Immature natural killer cell (primary cell): Measurements from ENCODE around the gene GON4L. TPM values are rescaled to one million over a fixed set of nuclear protein-coding genes. Genes with fewer than 3 reads are reported as not detected.
"Not testable (repeated sequence)": the region's sequence is repeated elsewhere in the genome, so short reads cannot be mapped to it uniquely, and the experiment has no call there.

Source experiments
- DNase-seq, 3 donors: peaks; one replicate each; pipeline ENCODE4 v3.0.0; 2022; ENCODE audit warnings: mixed read lengths in 1 of 3
- H3K27ac Mint-ChIP-seq, 6 donors: one replicate each; pipeline ENCODE4 v1.8.0; 2020; ENCODE audit warnings: mixed read lengths in 6 of 6, mild to moderate bottlenecking in 5 of 6, inconsistent platforms in 4 of 6, moderate library complexity in 3 of 6
- H3K27me3 Mint-ChIP-seq, 3 donors: one replicate each; pipeline ENCODE4 v1.8.0; 2020 to 2021; ENCODE audit warnings: low read depth in 3 of 3, mild to moderate bottlenecking in 3 of 3, mixed read lengths in 3 of 3, moderate library complexity in 3 of 3, inconsistent platforms in 1 of 3
- H3K36me3 Mint-ChIP-seq, 3 donors: one replicate each; pipeline ENCODE4 v1.8.0; 2020; ENCODE audit warnings: mixed read lengths in 3 of 3, inconsistent platforms in 2 of 3, mild to moderate bottlenecking in 2 of 3
- H3K4me1 Mint-ChIP-seq, 2 donors: one replicate each; pipeline ENCODE4 v1.8.0; 2020; ENCODE audit warnings: inconsistent platforms in 2 of 2, mild to moderate bottlenecking in 2 of 2, mixed read lengths in 2 of 2, moderate library complexity in 1 of 2
- H3K4me3 Mint-ChIP-seq, 5 donors: one replicate each; pipeline ENCODE4 v1.8.0; 2020; ENCODE audit warnings: mild to moderate bottlenecking in 5 of 5, mixed read lengths in 5 of 5, inconsistent platforms in 3 of 5, moderate library complexity in 3 of 5
- H3K9me3 Mint-ChIP-seq, 6 donors: one replicate each; pipeline ENCODE4 v1.8.0; 2020; ENCODE audit warnings: mild to moderate bottlenecking in 6 of 6, mixed read lengths in 6 of 6, inconsistent platforms in 4 of 6, moderate library complexity in 3 of 6
- polyA plus RNA-seq, 3 donors: library from polyadenylated mRNA; unstranded; fragments of 300-500 nt; fragmentation: Illumina TruSeq; gene quantifications; one replicate each; pipeline ENCODE4 v1.2.3, GENCODE V29; 2021

GON4L gene
- polyA plus RNA-seq, result 10 to 100 TPM in 2 of 3 donors, 1 to 10 TPM in 1; 9.7 to 41.3 (median 18.6) TPM

- DNase-seq, result peak; percentile 85 to 88 (median 87)
- peak within 1 kb of the TSS; percentile 90 to 100 (median 98) for H3K27ac Mint-ChIP-seq
- H3K27me3 Mint-ChIP-seq, result peaks cover 4 to 15% (median 10%) of the 10 kb centered on the region in 3 donors
- H3K9me3 Mint-ChIP-seq, result no peaks in the 10 kb centered on the region
- peaks cover 4 to 12% (median 7%) of the 10 kb centered on the region in 3 donors for H3K36me3 Mint-ChIP-seq
- peaks cover 65 to 76% of the 10 kb centered on the region in 2 donors for H3K4me1 Mint-ChIP-seq
- peak within 1 kb of the TSS; percentile 95 to 100 (median 99) for H3K4me3 Mint-ChIP-seq
These were observed at the start of gene GON4L for GRCh38 chr1:155856975-155857930. Gene GON4L, minus strand, starts transcription at chr1:155857214. Its CDS starts 3,434 bp downstream, at chr1:155853780.

GRCh38 chr1:155904261-155904660 is 47.2 kb upstream of the GON4L start:
- peaks cover 9 to 31% (median 20%) of the 10 kb centered on the region in 3 donors for H3K36me3 Mint-ChIP-seq
- no peak for DNase-seq
- no peaks in the 10 kb centered on the region for H3K9me3 Mint-ChIP-seq
- no peaks in the 10 kb centered on the region for H3K27me3 Mint-ChIP-seq
- no peak overlapping the region for H3K4me3 Mint-ChIP-seq
- H3K4me1 Mint-ChIP-seq, result peaks cover 0 to 7% of the 10 kb centered on the region in 2 donors
- H3K27ac Mint-ChIP-seq, result peak overlapping the region in 1 of 6 donors; percentile 70

GRCh38 chr1:155900161-155900560 is 43.1 kb upstream of the GON4L start:
- H3K27ac Mint-ChIP-seq, result peak overlapping the region in 2 of 6 donors; percentile 29 to 77
- DNase-seq, result no peak
- no peak overlapping the region for H3K4me3 Mint-ChIP-seq
- peaks cover 0 to 12% of the 10 kb centered on the region in 2 donors for H3K4me1 Mint-ChIP-seq
- H3K36me3 Mint-ChIP-seq, result peaks cover 9 to 32% (median 23%) of the 10 kb centered on the region in 3 donors
- no peaks in the 10 kb centered on the region for H3K27me3 Mint-ChIP-seq
- no peaks in the 10 kb centered on the region for H3K9me3 Mint-ChIP-seq

- Mint-ChIP-seq H3K9me3 (no peaks in the 10 kb centered on the region), H3K4me3 (no peak overlapping the region), H3K27me3 (no peaks in the 10 kb centered on the region), H3K36me3 (peaks cover 9 to 29% (median 22%) of the 10 kb centered on the region in 3 donors), H3K27ac (peak overlapping the region in 3 of 6 donors; percentile 15 to 66 (median 24)), H3K4me1 (peaks cover 0 to 11% of the 10 kb centered on the region in 2 donors)
- DNase-seq, result no peak
These were observed 42.7 kb upstream of the GON4L start for GRCh38 chr1:155899683-155900082.

GRCh38 chr1:155898888-155899287 is 41.9 kb upstream of the GON4L start:
- peaks cover 9 to 24% (median 17%) of the 10 kb centered on the region in 3 donors for H3K36me3 Mint-ChIP-seq
- H3K27ac Mint-ChIP-seq, result peak overlapping the region in 2 of 6 donors; percentile 20 to 52
- DNase-seq, result no peak
- no peaks in the 10 kb centered on the region for H3K27me3 Mint-ChIP-seq
- H3K9me3 Mint-ChIP-seq, result no peaks in the 10 kb centered on the region
- no peak overlapping the region for H3K4me3 Mint-ChIP-seq
- H3K4me1 Mint-ChIP-seq, result peaks cover 2 to 6% of the 10 kb centered on the region in 2 donors

GRCh38 chr1:155897746-155898145 is 40.7 kb upstream of the GON4L start:
- no peak for DNase-seq
- H3K4me3 Mint-ChIP-seq, result no peak overlapping the region
- H3K27me3 Mint-ChIP-seq, result no peaks in the 10 kb centered on the region
- peaks cover 12 to 18% of the 10 kb centered on the region in 2 donors for H3K4me1 Mint-ChIP-seq
- peaks cover 9 to 24% (median 17%) of the 10 kb centered on the region in 3 donors for H3K36me3 Mint-ChIP-seq
- peak overlapping the region in 4 of 6 donors; percentile 34 to 82 (median 58) for H3K27ac Mint-ChIP-seq
- no peaks in the 10 kb centered on the region for H3K9me3 Mint-ChIP-seq

- H3K27me3 Mint-ChIP-seq, H3K27ac Mint-ChIP-seq, H3K4me3 Mint-ChIP-seq, DNase-seq, H3K9me3 Mint-ChIP-seq: not testable (repeated sequence)
- H3K4me1 Mint-ChIP-seq, result peaks cover 15 to 19% of the 10 kb centered on the region in 2 donors
- H3K36me3 Mint-ChIP-seq, result peaks cover 9 to 20% (median 17%) of the 10 kb centered on the region in 3 donors
These were observed 39.5 kb upstream of the GON4L start for GRCh38 chr1:155896476-155896875.

- not testable (repeated sequence) for H3K27me3 Mint-ChIP-seq, H3K9me3 Mint-ChIP-seq, H3K4me3 Mint-ChIP-seq, H3K27ac Mint-ChIP-seq, DNase-seq
- peaks cover 15 to 19% of the 10 kb centered on the region in 2 donors for H3K4me1 Mint-ChIP-seq
- peaks cover 9 to 17% (median 17%) of the 10 kb centered on the region in 3 donors for H3K36me3 Mint-ChIP-seq
These were observed 38.6 kb upstream of the GON4L start for GRCh38 chr1:155895617-155896016.

- H3K9me3 Mint-ChIP-seq, result no peaks in the 10 kb centered on the region
- peaks cover 13 to 15% of the 10 kb centered on the region in 2 donors for H3K4me1 Mint-ChIP-seq
- H3K4me3 Mint-ChIP-seq, result peak overlapping the region in 1 of 5 donors; percentile 0
- peak overlapping the region; percentile 39 to 87 (median 70) for H3K27ac Mint-ChIP-seq
- H3K36me3 Mint-ChIP-seq, result no peaks in the 10 kb centered on the region
- peaks cover 0 to 1% (median 0%) of the 10 kb centered on the region in 3 donors for H3K27me3 Mint-ChIP-seq
- DNase-seq, result peak in 1 of 3 donors; percentile 28
These were observed 36.6 kb upstream of the GON4L start for GRCh38 chr1:155893389-155894142.

- no peak for DNase-seq
- Mint-ChIP-seq H3K27ac (peak overlapping the region in 3 of 6 donors; percentile 45 to 87 (median 79)), H3K9me3 (no peaks in the 10 kb centered on the region), H3K4me1 (peaks cover 13 to 15% of the 10 kb centered on the region in 2 donors), H3K27me3 (peaks cover 0 to 1% (median 0%) of the 10 kb centered on the region in 3 donors), H3K36me3 (no peaks in the 10 kb centered on the region), H3K4me3 (no peak overlapping the region)
These were observed 35.8 kb upstream of the GON4L start for GRCh38 chr1:155892796-155893195.

GRCh38 chr1:155890251-155890650 is 33.2 kb upstream of the GON4L start:
- no peaks in the 10 kb centered on the region for H3K9me3 Mint-ChIP-seq
- H3K27me3 Mint-ChIP-seq, result peaks cover 0 to 1% (median 0%) of the 10 kb centered on the region in 3 donors
- no peaks in the 10 kb centered on the region for H3K36me3 Mint-ChIP-seq
- H3K27ac Mint-ChIP-seq, result no peak overlapping the region
- DNase-seq, result no peak
- H3K4me3 Mint-ChIP-seq, result no peak overlapping the region
- peaks cover 13 to 15% of the 10 kb centered on the region in 2 donors for H3K4me1 Mint-ChIP-seq

GRCh38 chr1:155889566-155889965 is 32.6 kb upstream of the GON4L start:
- no peak for DNase-seq
- no peak overlapping the region for H3K4me3 Mint-ChIP-seq
- H3K27me3 Mint-ChIP-seq, result peaks cover 0 to 1% (median 0%) of the 10 kb centered on the region in 3 donors
- H3K27ac Mint-ChIP-seq, result no peak overlapping the region
- no peaks in the 10 kb centered on the region for H3K36me3 Mint-ChIP-seq
- H3K9me3 Mint-ChIP-seq, result no peaks in the 10 kb centered on the region
- peaks cover 13 to 15% of the 10 kb centered on the region in 2 donors for H3K4me1 Mint-ChIP-seq

GRCh38 chr1:155888481-155888880 is 31.5 kb upstream of the GON4L start:
- Mint-ChIP-seq H3K27me3 (peaks cover 0 to 1% (median 0%) of the 10 kb centered on the region in 3 donors), H3K9me3 (no peaks in the 10 kb centered on the region), H3K4me1 (peaks cover 9% of the 10 kb centered on the region in 2 donors), H3K36me3 (peaks cover 0 to 3% (median 0%) of the 10 kb centered on the region in 3 donors), H3K27ac (no peak overlapping the region), H3K4me3 (no peak overlapping the region)
- no peak for DNase-seq
